H1 (cell line): ENCODE data around the gene MRM3. TPM values are rescaled to one million over a fixed set of nuclear protein-coding genes. Genes with fewer than 3 reads are reported as not detected.
A peak's percentile ranks its signal among the peaks of the same experiment; 100 is the strongest.

Experiments
- CTCF ChIA-PET: fragments of 300-600 bp; sonication (Branson Sonifier 250); formaldehyde crosslinking; loops from one replicate; lab custom pipeline; 2021; ENCODE audit not compliant: partially characterized antibody; lab: Charles Lee
- POLR2A ChIA-PET: fragments of 300-600 bp; sonication (Branson Sonifier 250); formaldehyde crosslinking; loops from one replicate; lab custom pipeline; 2021; ENCODE audit warnings: inconsistent platforms; ENCODE audit not compliant: partially characterized antibody; lab: Charles Lee
- DNase-seq, 2 experiments: peaks; one replicate each; pipeline versions ENCODE4 v3.0.0 to v3.0.0-alpha.2; 2010 to 2022; ENCODE audit warnings: low spot score in 2 of 2, low read depth in 1 of 2, mixed read lengths in 1 of 2
- FAIRE-seq: peaks from 2 replicates; lab custom pipeline; 2011; peaks lifted over from hg19 to GRCh38; lab: Jason Lieb, UNC
- H2AFZ ChIP-seq: 2 replicates; pipeline ENCODE4 v1.8.1; 2012; ENCODE audit warnings: low read length, inconsistent platforms
- H2AK5ac ChIP-seq: 2 replicates; pipeline ENCODE4 v1.6.1; 2013; ENCODE audit warnings: low read depth, low read length
- H2BK120ac ChIP-seq: replicated peaks from 2 replicates; pipeline ENCODE3; 2013; ENCODE audit warnings: low read depth, low read length, inconsistent platforms
- H2BK12ac ChIP-seq: 2 replicates; pipeline ENCODE4 v1.6.1; 2013; ENCODE audit warnings: low read depth, low read length
- H2BK15ac ChIP-seq: 2 replicates; pipeline ENCODE4 v1.6.1; 2013; ENCODE audit warnings: low read length
- H2BK20ac ChIP-seq: 2 replicates; pipeline ENCODE4 v1.6.1; 2013; ENCODE audit warnings: low read length
- H2BK5ac ChIP-seq: 2 replicates; pipeline ENCODE4 v1.6.1; 2013; ENCODE audit warnings: low read depth, low read length
- H3K14ac ChIP-seq: 2 replicates; pipeline ENCODE4 v1.6.1; 2013; ENCODE audit warnings: inconsistent platforms; ENCODE audit not compliant: insufficient read length
- H3K18ac ChIP-seq: 2 replicates; pipeline ENCODE4 v1.6.1; 2013; ENCODE audit warnings: low read length; ENCODE audit errors: extremely low read depth
- H3K23ac ChIP-seq: 2 replicates; pipeline ENCODE4 v1.6.1; 2013; ENCODE audit warnings: inconsistent platforms; ENCODE audit not compliant: insufficient read length
- H3K23me2 ChIP-seq: 2 replicates; pipeline ENCODE4 v1.6.1; 2013; ENCODE audit warnings: low read depth, low read length
- H3K27ac ChIP-seq: 2 replicates; pipeline ENCODE4 v1.6.1; 2011; ENCODE audit warnings: low read depth, low read length, inconsistent platforms
- H3K27me3 ChIP-seq, 4 experiments: replicated peaks in 1 of 4; 1 replicate in 1 of 4; 2 replicates in 3 of 4; pipeline versions ENCODE4 v1.6.1 to v1.8.1; 2011 to 2013; ENCODE audit warnings: low read length in 3 of 4, mild to moderate bottlenecking in 3 of 4, inconsistent platforms in 2 of 4, mixed read lengths in 2 of 4, moderate library complexity in 1 of 4; ENCODE audit not compliant: control insufficient read depth in 3 of 4, insufficient read depth in 3 of 4; ENCODE audit errors: extremely low read depth in 1 of 4
- H3K36me3 ChIP-seq, 4 experiments: 2 replicates each; pipeline versions ENCODE4 v1.6.1 to v1.8.1; 2011 to 2013; ENCODE audit warnings: mild to moderate bottlenecking in 4 of 4, low read length in 3 of 4, moderate library complexity in 2 of 4, control low read depth in 1 of 4, inconsistent platforms in 1 of 4; ENCODE audit not compliant: insufficient read depth in 4 of 4, control insufficient read depth in 2 of 4
- H3K4ac ChIP-seq: replicated peaks from 2 replicates; pipeline ENCODE3; 2013; ENCODE audit warnings: low read length, low read depth, mixed read lengths, inconsistent platforms; ENCODE audit not compliant: insufficient read length
- H3K4me1 ChIP-seq, 4 experiments: replicated peaks in 1 of 4; 1 replicate in 1 of 4; 2 replicates in 3 of 4; pipeline versions ENCODE4 v1.6.1 to v1.8.1; 2011 to 2013; ENCODE audit warnings: low read length in 3 of 4, inconsistent platforms in 2 of 4, mixed read lengths in 1 of 4; ENCODE audit not compliant: insufficient read depth in 4 of 4, control insufficient read depth in 3 of 4
- H3K4me2 ChIP-seq, 2 experiments: 2 replicates each; pipeline versions ENCODE4 v1.6.1 to v1.8.1; 2011 to 2013; ENCODE audit warnings: low read depth in 2 of 2, low read length in 2 of 2, control low read depth in 1 of 2, inconsistent platforms in 1 of 2, mild to moderate bottlenecking in 1 of 2; ENCODE audit not compliant: insufficient read depth in 1 of 2
- H3K4me3 ChIP-seq, 4 experiments: fragments of 200-600, 300-600 bp in 1 of 4; sonication (generic), shearing (Covaris generic), sonication (Bioruptor Twin) in 1 of 4; 2 replicates each; pipeline versions ENCODE4 v1.5.1 to v1.8.1; 2011 to 2016; ENCODE audit warnings: low read length in 4 of 4, low read depth in 3 of 4, control low read depth in 2 of 4, inconsistent platforms in 2 of 4, mild to moderate bottlenecking in 2 of 4, mixed read lengths in 1 of 4, moderate library complexity in 1 of 4; ENCODE audit not compliant: insufficient read depth in 2 of 4; ENCODE audit errors: extremely low read depth in 1 of 4
- H3K56ac ChIP-seq: replicated peaks from 2 replicates; pipeline ENCODE3; 2013; ENCODE audit warnings: low read depth, mild to moderate bottlenecking, mixed read lengths, low read length, inconsistent platforms; ENCODE audit not compliant: insufficient read length
- H3K79me1 ChIP-seq: 2 replicates; pipeline ENCODE4 v1.6.1; 2013; ENCODE audit warnings: low read depth, low read length, control low read depth
- H3K79me2 ChIP-seq, 2 experiments: 2 replicates each; pipeline versions ENCODE4 v1.6.1 to v1.8.1; 2012 to 2013; ENCODE audit warnings: low read length in 2 of 2, mild to moderate bottlenecking in 2 of 2, inconsistent platforms in 1 of 2; ENCODE audit not compliant: insufficient read depth in 2 of 2, control insufficient read depth in 1 of 2
- H3K9ac ChIP-seq, 4 experiments: replicated peaks in 1 of 4; 1 replicate in 1 of 4; 2 replicates in 3 of 4; pipeline versions ENCODE4 v1.6.1 to v1.8.1; 2011 to 2013; ENCODE audit warnings: low read depth in 3 of 4, low read length in 3 of 4, control low read depth in 2 of 4, mild to moderate bottlenecking in 2 of 4, moderate library complexity in 2 of 4, inconsistent platforms in 1 of 4; ENCODE audit errors: extremely low read depth in 1 of 4
- H3K9me3 ChIP-seq, 2 experiments: 2 replicates each; pipeline versions ENCODE4 v1.6.1 to v1.8.1; 2012 to 2013; ENCODE audit warnings: mild to moderate bottlenecking in 2 of 2, moderate library complexity in 2 of 2, control low read depth in 1 of 2, inconsistent platforms in 1 of 2, low read depth in 1 of 2, low read length in 1 of 2, mixed read lengths in 1 of 2; ENCODE audit not compliant: insufficient read depth in 2 of 2
- H4K20me1 ChIP-seq, 2 experiments: replicated peaks in 1 of 2; 2 replicates each; pipeline versions ENCODE3 to v1.8.1; 2011 to 2013; ENCODE audit warnings: inconsistent platforms in 2 of 2, low read length in 2 of 2, mild to moderate bottlenecking in 1 of 2; ENCODE audit not compliant: insufficient read depth in 2 of 2, control insufficient read depth in 1 of 2
- H4K5ac ChIP-seq: 2 replicates; pipeline ENCODE4 v1.6.1; 2013; ENCODE audit warnings: low read length, low read depth, mixed read lengths, inconsistent platforms; ENCODE audit not compliant: insufficient read length
- H4K8ac ChIP-seq: 2 replicates; pipeline ENCODE4 v1.8.0; 2013; ENCODE audit warnings: mild to moderate bottlenecking, moderate library complexity, low read length, inconsistent platforms; ENCODE audit not compliant: insufficient read depth; ENCODE audit errors: extremely low read depth
- H4K91ac ChIP-seq: replicated peaks from 2 replicates; pipeline ENCODE3; 2013; ENCODE audit warnings: low read length, mixed read lengths, inconsistent platforms; ENCODE audit not compliant: insufficient read length
- RNF2 ChIP-seq: fragments of 200-900, 300-1000 bp; sonication (generic); IDR thresholded peaks from 2 replicates; pipeline ENCODE4 v1.7.1; 2016; ENCODE audit warnings: borderline replicate concordance, low read depth, mild to moderate bottlenecking, antibody characterized with exemption, low read length; ENCODE audit not compliant: poor library complexity, severe bottlenecking; ENCODE audit errors: missing control alignments
- WGBS, 2 experiments: shearing (Covaris generic) in 1 of 2; methylation state at CpG; one replicate each; pipeline versions ENCODE4 v1.1.6 to v1.1.7; 2013 to 2015; ENCODE audit warnings: low lambda C conversion rate in 2 of 2, mixed read lengths in 2 of 2, inconsistent platforms in 1 of 2, low coverage in 1 of 2, missing lambda C conversion rate in 1 of 2; ENCODE audit not compliant: insufficient replicate concordance in 2 of 2, insufficient coverage in 1 of 2, insufficient read length in 1 of 2; ENCODE audit errors: extremely low coverage in 1 of 2, missing lambda C conversion rate in 1 of 2; 5-methylcytosine and 5-hydroxymethylcytosine counted together
- polyA plus RNA-seq, 7 experiments: library from polyadenylated mRNA; depleted of rRNA in 3 of 7; stranded (reverse) in 5 of 7; unstranded in 2 of 7; fragments of >200 nt in 5 of 7; fragments of 200-250 nt in 2 of 7; gene quantifications; 1 replicate in 5 of 7; 2 replicates in 1 of 7; 4 replicates in 1 of 7; pipeline versions ENCODE4 v1.2.1 to v1.2.3, GENCODE V29; 2011 to 2013; ENCODE audit warnings: missing spikeins in 2 of 7, mixed read lengths in 2 of 7
- total RNA-seq: library from RNA; stranded (reverse); fragmentation: NEBNext Ultra II Directional; extraction: Animal tissue kit (Norgen Biotek cat#: 25700); gene quantifications from 2 replicates; pipeline ENCODE4 v1.2.1, GENCODE V29; 2021

Gene MRM3
- total and polyA plus RNA-seq, 2 of the 8 experiments (the other 6 are each of a cell fraction or from before 2014, with no cell fraction given) = 10.1 to 20.8 TPM

- H3K27ac ChIP-seq = no peak overlapping the region; the same call in 1 of the 2 replicates
- H3K23ac ChIP-seq = no peak overlapping the region
- no peak overlapping the region for H2BK15ac ChIP-seq
- H2BK20ac ChIP-seq = no peak overlapping the region
- H3K36me3 ChIP-seq = peaks cover 0 to 6% (median 3%) of the 10 kb centered on the region in 4 experiments; a peak in 4 of 8 replicates
- no peak overlapping the region for H4K91ac ChIP-seq
- H3K27me3 ChIP-seq = no peaks in the 10 kb centered on the region
- H4K8ac ChIP-seq = peak overlapping the region; percentile 31; the same call in 1 of the 2 replicates
- no peaks in the 10 kb centered on the region for H3K23me2 ChIP-seq
- no peak overlapping the region for H2BK12ac ChIP-seq
- H3K4me3 ChIP-seq = no peak overlapping the region
- H2BK120ac ChIP-seq = no peak overlapping the region
- H2BK5ac ChIP-seq = no peak overlapping the region
- H3K79me1 ChIP-seq = no peaks in the 10 kb centered on the region; the same call in 1 of the 2 replicates
- no peak for DNase-seq
- 89% methylated on average over 15 of the region's 15 CpGs; no CpG with 5 or more reads in 1 of the 2 experiments for WGBS, 2 experiments
- H3K56ac ChIP-seq = no peak overlapping the region
- no peak overlapping the region for H3K14ac ChIP-seq
- no peak overlapping the region for H2AFZ ChIP-seq
- peaks cover 0 to 5% (median 0%) of the 10 kb centered on the region in 4 experiments; a peak in 3 of 7 replicates for H3K4me1 ChIP-seq
- no peak overlapping the region for H4K5ac ChIP-seq
- CTCF ChIA-PET = interaction anchor here (0.5 to 17.5 kb wide), 12 partner anchors 8 to 259 kb away, joined by 3 to 258 read pairs (median 6); partner anchors contain the start of genes NXN and TIMM22
- H4K20me1 ChIP-seq = peaks cover 3 to 5% of the 10 kb centered on the region in 2 experiments
- no peak overlapping the region for H3K4me2 ChIP-seq
- no peak overlapping the region for H3K9ac ChIP-seq
- FAIRE-seq = no peak
- no peaks in the 10 kb centered on the region for H3K9me3 ChIP-seq
- POLR2A ChIA-PET = interaction anchor here (1.1 to 3.1 kb wide), 3 partner anchors 8 to 184 kb away, joined by 3 to 9 read pairs (median 3); no protein-coding TSS in a partner anchor
- H2AK5ac ChIP-seq = no peak overlapping the region
- no peaks in the 10 kb centered on the region for H3K79me2 ChIP-seq
- H3K18ac ChIP-seq = no peak overlapping the region
- no peak overlapping the region for H3K4ac ChIP-seq
- TF ChIP-seq RNF2 = no peak
Measured at GRCh38 chr17:796609-797008, 14.5 kb downstream of the MRM3 start.
